Natural killer cell (primary cell): ENCODE measurements around the gene HACE1. TPM values are rescaled to one million over a fixed set of nuclear protein-coding genes. Genes with fewer than 3 reads are reported as not detected.

Source experiments
- ATAC-seq, 3 donors: fragments of 150-1000 bp in 2 of 3; fragments of 200-7000 bp in 1 of 3; cut with Tn5 transposase; 1 replicate in 1 of 3; 2 replicates in 2 of 3; pipeline ENCODE4 v1.10.0; 2021; ENCODE audit warnings: mild to moderate bottlenecking in 2 of 3, moderate library complexity in 2 of 3
- DNase-seq, 2 donors: peaks; one replicate each; pipeline versions ENCODE4 v3.0.0 to v3.0.0-alpha.2; 2013 to 2021; ENCODE audit warnings: mixed read lengths in 1 of 2
- H3K27ac ChIP-seq: one replicate; pipeline ENCODE4 v1.5.1; 2013; ENCODE audit warnings: mild to moderate bottlenecking, low read length
- H3K27me3 ChIP-seq: one replicate; pipeline ENCODE4 v1.6.1; 2013; ENCODE audit warnings: low read length; ENCODE audit not compliant: control insufficient read depth, insufficient read depth
- H3K36me3 ChIP-seq: one replicate; pipeline ENCODE4 v1.6.1; 2013; ENCODE audit warnings: low read length; ENCODE audit not compliant: control insufficient read depth, insufficient read depth
- H3K4me1 ChIP-seq: one replicate; pipeline ENCODE4 v1.6.1; 2013; ENCODE audit warnings: low read length; ENCODE audit not compliant: control insufficient read depth, insufficient read depth
- H3K4me3 ChIP-seq: one replicate; pipeline ENCODE4 v1.5.1; 2013; ENCODE audit warnings: low read length
- H3K9me3 ChIP-seq: one replicate; pipeline ENCODE4 v1.6.1; 2013; ENCODE audit warnings: low read length; ENCODE audit not compliant: control insufficient read depth, insufficient read depth
- H3K27ac Mint-ChIP-seq, 2 donors: one replicate each; pipeline ENCODE4 v1.8.0; 2022; ENCODE audit warnings: mild to moderate bottlenecking in 2 of 2, mixed read lengths in 2 of 2, moderate library complexity in 1 of 2
- H3K27me3 Mint-ChIP-seq, 2 donors: one replicate each; pipeline ENCODE4 v1.8.0; 2022; ENCODE audit warnings: low read depth in 2 of 2, mixed read lengths in 2 of 2
- H3K36me3 Mint-ChIP-seq: one replicate; pipeline ENCODE4 v1.8.0; 2022; ENCODE audit warnings: mixed read lengths
- H3K4me1 Mint-ChIP-seq, 2 donors: one replicate each; pipeline ENCODE4 v1.8.0; 2022; ENCODE audit warnings: mixed read lengths in 2 of 2
- H3K4me3 Mint-ChIP-seq: one replicate; pipeline ENCODE4 v1.8.0; 2022; ENCODE audit warnings: mild to moderate bottlenecking, moderate library complexity, mixed read lengths
- H3K9me3 Mint-ChIP-seq, 2 donors: one replicate each; pipeline ENCODE4 v1.8.0; 2022; ENCODE audit warnings: mixed read lengths in 2 of 2
- CTCF ChIP-seq: fragments of 200-600 bp; IDR thresholded peaks from one replicate; pipeline ENCODE4 v1.8.0; 2022; ENCODE audit warnings: antibody characterized with exemption
- WGBS: methylation state at CpG from one replicate; pipeline ENCODE4 v1.1.7; 2013; ENCODE audit warnings: missing lambda C conversion rate; ENCODE audit not compliant: insufficient coverage; 5-methylcytosine and 5-hydroxymethylcytosine counted together
- intact Hi-C: fragments of 100-400 bp; cut with micrococcal nuclease; formaldehyde crosslinking; loops from one replicate; pipeline ENCODE4 v1.14.2; 2022
- total RNA-seq, 4 donors: library from RNA; stranded (reverse); fragments of 120-200 nt in 1 of 4; gene quantifications; one replicate each; pipeline versions ENCODE4 v1.2.3 to v1.2.4, GENCODE V29; 2013 to 2022

HACE1 gene
- total RNA-seq, 3 donors from 2014 or later (not counting 1 experiment from before 2014, with no cell fraction given): 9.6 to 12.6 (median 9.8) TPM

- Mint-ChIP-seq H3K4me1 (peaks cover 28 to 34% of the 10 kb centered on the region in 2 donors), H3K4me3 (no peak overlapping the region)
- no peaks in the 10 kb centered on the region for H3K27me3 ChIP-seq
Measured at GRCh38 chr6:104702126-104702841, 157.4 kb downstream of the HACE1 start.

DNA sequence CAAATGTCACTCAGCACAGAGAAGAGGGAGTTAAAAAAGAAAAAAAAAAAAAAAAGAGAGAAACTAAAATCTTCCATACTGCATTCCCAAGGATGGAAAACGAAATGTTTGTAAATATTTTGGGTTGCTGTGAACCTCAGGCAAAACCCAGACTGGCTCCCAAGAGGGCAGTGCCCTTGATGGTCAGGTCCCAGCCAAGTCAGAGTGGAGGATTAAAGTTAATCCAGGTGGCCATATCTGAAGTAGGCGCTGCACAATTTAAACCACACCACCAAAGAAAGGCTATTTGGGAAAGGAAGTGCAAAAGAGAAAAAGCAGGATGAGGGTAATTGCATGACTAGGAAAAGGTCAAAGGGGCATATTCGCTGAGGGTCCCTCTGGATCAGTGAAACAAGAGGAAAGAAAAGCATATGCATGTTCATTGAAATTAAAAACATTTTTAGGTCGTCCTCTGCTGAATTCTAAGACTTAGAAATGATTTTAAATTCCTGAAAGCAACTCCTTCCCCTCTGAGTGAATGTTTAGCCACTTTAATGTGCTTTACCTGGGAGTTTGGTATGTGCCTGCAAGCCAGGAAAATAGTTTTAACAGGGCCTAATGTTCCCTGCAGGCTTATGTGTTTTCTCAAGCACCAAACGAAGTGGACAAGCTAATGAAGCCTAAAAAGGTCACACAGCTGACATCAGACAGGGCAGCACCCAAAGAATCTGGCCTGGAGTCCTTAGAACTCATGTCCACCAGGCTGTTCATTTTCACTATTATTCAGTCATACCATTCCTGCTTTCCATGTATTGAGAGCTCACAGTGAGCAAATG, 159.1 kb downstream of the HACE1 start:
- no peak overlapping the region for H3K4me3 Mint-ChIP-seq
- H3K4me1 Mint-ChIP-seq: peaks cover 26% of the 10 kb centered on the region in 2 donors
- 74% methylated on average over 4 of the region's 5 CpGs for WGBS

More at GRCh38 chr6:104702126-104702841, 157.4 kb downstream of the HACE1 start:
- H3K36me3 Mint-ChIP-seq: no peaks in the 10 kb centered on the region
- no peaks in the 10 kb centered on the region for H3K9me3 Mint-ChIP-seq
- H3K27me3 Mint-ChIP-seq: peaks cover 0 to 6% of the 10 kb centered on the region in 2 donors
- intact Hi-C loops: no loop called here
- DNase-seq (no peak), ATAC-seq (no peak)
- no peak for TF ChIP-seq CTCF
- Histone ChIP-seq H3K9me3 (no peaks in the 10 kb centered on the region), H3K27ac (no peak overlapping the region), H3K4me3 (no peak overlapping the region), H3K36me3 (no peaks in the 10 kb centered on the region), H3K4me1 (peaks cover 14% of the 10 kb centered on the region)
- H3K27ac Mint-ChIP-seq: no peak overlapping the region
- WGBS: 51% methylated on average over 2 of the region's 5 CpGs

DNA sequence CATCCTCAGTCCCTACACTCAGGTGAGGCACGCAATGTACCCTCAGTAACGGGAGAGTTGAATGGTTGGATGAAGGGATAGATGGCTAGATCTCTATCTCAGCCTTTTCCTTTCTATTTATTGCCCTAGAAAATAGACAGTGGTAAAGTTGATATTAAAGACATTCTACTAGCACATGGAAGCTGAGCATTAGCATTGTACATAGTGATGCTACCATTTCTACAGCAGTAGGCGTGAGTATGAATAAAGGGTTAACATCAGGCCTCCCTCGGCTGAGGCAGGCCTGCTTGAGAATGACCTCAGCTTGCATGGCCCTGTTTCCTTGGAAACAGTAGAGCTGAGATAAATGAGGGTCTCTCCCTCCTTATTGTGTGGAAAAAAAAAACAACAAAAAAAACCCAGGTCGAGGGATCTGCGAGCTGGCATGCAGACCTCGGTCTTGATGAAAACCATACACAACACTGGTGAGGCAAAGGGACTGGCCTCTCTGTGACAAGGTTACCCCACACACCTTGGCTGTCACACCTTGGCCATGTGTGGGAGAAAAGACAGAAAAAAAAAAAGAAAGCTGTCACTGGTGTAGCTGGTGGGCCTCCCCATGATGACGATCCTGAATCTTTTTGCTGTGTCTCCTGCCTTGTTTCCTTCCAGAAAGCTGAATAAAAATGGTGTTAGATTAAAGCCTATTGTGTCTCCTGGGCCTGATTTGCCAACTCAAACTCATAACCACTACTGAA, 160.0 kb downstream of the HACE1 start:
- no peaks in the 10 kb centered on the region for H3K9me3 ChIP-seq
- Mint-ChIP-seq H3K27me3 (peaks cover under 1 to 6% of the 10 kb centered on the region in 2 donors), H3K36me3 (no peaks in the 10 kb centered on the region), H3K4me1 (peaks cover 17 to 18% of the 10 kb centered on the region in 2 donors), H3K4me3 (no peak overlapping the region), H3K27ac (no peak overlapping the region), H3K9me3 (no peaks in the 10 kb centered on the region)
- H3K4me3 ChIP-seq: no peak overlapping the region
- no peaks in the 10 kb centered on the region for H3K36me3 ChIP-seq
- TF ChIP-seq CTCF: no peak
- DNase-seq (no peak), ATAC-seq (no peak)
- intact Hi-C loops: no loop called here
- WGBS: 92% methylated on average over 6 of the region's 8 CpGs
- peaks cover 7% of the 10 kb centered on the region for H3K4me1 ChIP-seq
- H3K27me3 ChIP-seq: no peaks in the 10 kb centered on the region
- H3K27ac ChIP-seq: no peak overlapping the region

More for the DNA sequence above, 159.1 kb downstream of the HACE1 start:
- intact Hi-C loops: no loop called here
- H3K27me3 Mint-ChIP-seq: peaks cover 0 to 6% of the 10 kb centered on the region in 2 donors
- Histone ChIP-seq H3K4me1 (peaks cover 14% of the 10 kb centered on the region), H3K36me3 (no peaks in the 10 kb centered on the region), H3K4me3 (no peak overlapping the region), H3K27ac (no peak overlapping the region), H3K27me3 (no peaks in the 10 kb centered on the region), H3K9me3 (no peaks in the 10 kb centered on the region)
- H3K9me3 Mint-ChIP-seq: no peaks in the 10 kb centered on the region
- no peak overlapping the region for H3K27ac Mint-ChIP-seq
- no peak for DNase-seq
- H3K36me3 Mint-ChIP-seq: no peaks in the 10 kb centered on the region
- TF ChIP-seq CTCF: no peak
- no peak for ATAC-seq
